ENCODE results near the gene GPR4.

Gene GPR4

DNA sequence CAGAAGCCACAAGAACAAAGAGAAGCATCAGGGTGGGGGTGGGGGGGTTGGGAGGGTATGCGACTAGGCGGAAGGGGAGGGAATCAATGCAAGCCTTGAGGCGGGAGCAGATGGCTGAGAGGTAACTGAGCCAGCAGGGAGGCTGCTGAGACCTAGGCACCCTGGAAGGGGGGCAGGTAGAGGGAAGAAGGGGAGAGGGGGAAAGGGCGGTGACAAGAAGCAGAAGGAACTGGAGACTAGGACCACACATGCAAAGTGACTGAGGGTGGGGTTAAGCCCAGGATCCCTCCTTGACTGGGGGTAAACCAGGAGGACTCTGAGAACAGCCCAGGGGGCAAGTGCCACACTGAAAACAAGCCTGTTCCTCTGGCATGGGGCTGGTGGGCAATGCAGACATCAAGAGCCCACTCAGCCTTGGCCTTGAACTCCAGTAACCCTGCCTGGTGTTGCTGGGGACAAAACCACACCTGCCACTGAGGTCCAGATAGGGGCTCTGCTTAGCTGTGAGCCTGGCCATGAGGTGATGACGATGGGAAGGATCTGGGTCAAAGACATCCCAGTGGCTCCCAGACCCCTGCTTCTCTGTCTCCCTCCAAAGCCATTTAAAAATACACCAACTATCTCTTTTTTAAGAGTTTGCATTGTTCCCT, 37.8 kb downstream of the GPR4 start:
- no peak for DNase-seq (ENCODE audit: low read depth)
- Histone ChIP-seq H3K36me3 (ENCODE audit: control insufficient read depth, insufficient read depth, low read length, severe bottlenecking) (no peaks in the 10 kb centered on the region), H3K27me3 (replicated peaks; ENCODE audit: control insufficient read depth, insufficient read depth, low read length) (no peaks in the 10 kb centered on the region), H3K4me3 (ENCODE audit: low read length) (no peak overlapping the region), H3K9ac (ENCODE audit: low read length) (no peak overlapping the region), H3K9me3 (ENCODE audit: control insufficient read depth, low read length) (no peaks in the 10 kb centered on the region), H3K4me1 (ENCODE audit: control insufficient read depth, insufficient read depth, low read length) (peaks cover 18% of the 10 kb centered on the region)

DNA sequence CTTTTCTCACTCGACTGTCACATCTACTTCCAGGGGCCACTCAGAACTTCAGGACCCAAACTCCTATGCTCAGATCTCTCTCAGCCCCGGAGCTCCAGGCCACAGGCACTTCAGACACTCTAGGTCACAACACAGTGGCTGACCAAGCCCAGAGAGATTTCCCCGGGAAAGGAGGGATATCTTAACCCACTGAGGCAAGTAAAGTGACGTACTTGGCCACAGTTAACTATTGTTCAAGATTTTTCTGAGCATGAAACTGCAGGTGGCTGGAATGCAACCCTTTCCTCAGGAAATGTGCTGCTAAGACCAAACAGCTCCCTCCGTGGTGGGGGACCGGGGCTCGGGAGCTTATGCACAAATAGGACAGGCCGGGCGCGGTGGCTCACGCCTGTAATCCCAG, 41.3 kb downstream of the GPR4 start:
- Histone ChIP-seq H3K9me3 (ENCODE audit: control insufficient read depth, low read length) (no peaks in the 10 kb centered on the region), H3K4me1 (ENCODE audit: control insufficient read depth, insufficient read depth, low read length) (peaks cover 7% of the 10 kb centered on the region)

GRCh38 chr19:45560038-45560437, 42.0 kb downstream of the GPR4 start:
- Histone ChIP-seq H3K27me3 (replicated peaks; ENCODE audit: control insufficient read depth, insufficient read depth, low read length) (no peaks in the 10 kb centered on the region), H3K9me3 (ENCODE audit: control insufficient read depth, low read length) (no peaks in the 10 kb centered on the region)

More for the DNA sequence above, 41.3 kb downstream of the GPR4 start:
- DNase-seq (ENCODE audit: low read depth), result no peak
- no peak overlapping the region for H3K9ac ChIP-seq (ENCODE audit: low read length)
- no peak overlapping the region for H3K4me3 ChIP-seq (ENCODE audit: low read length)
- H3K36me3 ChIP-seq (ENCODE audit: control insufficient read depth, insufficient read depth, low read length, severe bottlenecking), result peaks cover 3% of the 10 kb centered on the region
- H3K27me3 ChIP-seq (replicated peaks; ENCODE audit: control insufficient read depth, insufficient read depth, low read length), result no peaks in the 10 kb centered on the region

GRCh38 chr19:45558399-45558878, 43.6 kb downstream of the GPR4 start:
- peak; percentile 57 for DNase-seq (ENCODE audit: low read depth)
- H3K9ac ChIP-seq (ENCODE audit: low read length), result no peak overlapping the region
- peaks cover 3% of the 10 kb centered on the region for H3K36me3 ChIP-seq (ENCODE audit: control insufficient read depth, insufficient read depth, low read length, severe bottlenecking)
- H3K27me3 ChIP-seq (replicated peaks; ENCODE audit: control insufficient read depth, insufficient read depth, low read length), result no peaks in the 10 kb centered on the region
- H3K4me1 ChIP-seq (ENCODE audit: control insufficient read depth, insufficient read depth, low read length), result peaks cover 7% of the 10 kb centered on the region
- H3K4me3 ChIP-seq (ENCODE audit: low read length), result no peak overlapping the region
- H3K9me3 ChIP-seq (ENCODE audit: control insufficient read depth, low read length), result no peaks in the 10 kb centered on the region

More at GRCh38 chr19:45560038-45560437, 42.0 kb downstream of the GPR4 start:
- no peak for DNase-seq (ENCODE audit: low read depth)
- Histone ChIP-seq H3K36me3 (ENCODE audit: control insufficient read depth, insufficient read depth, low read length, severe bottlenecking) (peaks cover 3% of the 10 kb centered on the region), H3K9ac (ENCODE audit: low read length) (no peak overlapping the region), H3K4me3 (ENCODE audit: low read length) (no peak overlapping the region), H3K4me1 (ENCODE audit: control insufficient read depth, insufficient read depth, low read length) (peaks cover 7% of the 10 kb centered on the region)

DNA sequence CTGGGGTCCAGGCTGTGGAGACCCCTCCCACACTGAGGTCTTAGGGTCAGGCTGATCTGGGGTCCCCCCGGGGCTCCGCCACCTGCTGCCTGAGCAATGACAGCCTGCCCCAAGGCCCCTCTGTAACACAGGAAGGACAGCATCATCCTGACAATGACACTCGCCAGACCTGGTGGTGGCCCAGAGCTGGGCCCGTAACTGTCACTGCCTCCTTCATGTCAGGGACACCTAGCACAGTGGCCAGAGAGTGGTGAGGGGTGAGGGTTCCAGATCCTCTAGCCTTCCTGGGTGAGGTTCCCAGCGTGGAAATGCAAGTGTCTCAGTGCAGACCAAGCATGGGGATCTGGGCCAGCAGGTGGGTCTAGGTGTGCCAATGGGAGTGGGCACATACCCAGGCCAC, 45.2 kb downstream of the GPR4 start:
- H3K9me3 ChIP-seq (ENCODE audit: control insufficient read depth, low read length), result no peaks in the 10 kb centered on the region
- peaks cover 3% of the 10 kb centered on the region for H3K36me3 ChIP-seq (ENCODE audit: control insufficient read depth, insufficient read depth, low read length, severe bottlenecking)
- no peak for DNase-seq (ENCODE audit: low read depth)
- no peaks in the 10 kb centered on the region for H3K27me3 ChIP-seq (replicated peaks; ENCODE audit: control insufficient read depth, insufficient read depth, low read length)
- H3K4me3 ChIP-seq (ENCODE audit: low read length), result no peak overlapping the region
- H3K4me1 ChIP-seq (ENCODE audit: control insufficient read depth, insufficient read depth, low read length), result no peaks in the 10 kb centered on the region
- no peak overlapping the region for H3K9ac ChIP-seq (ENCODE audit: low read length)

DNA sequence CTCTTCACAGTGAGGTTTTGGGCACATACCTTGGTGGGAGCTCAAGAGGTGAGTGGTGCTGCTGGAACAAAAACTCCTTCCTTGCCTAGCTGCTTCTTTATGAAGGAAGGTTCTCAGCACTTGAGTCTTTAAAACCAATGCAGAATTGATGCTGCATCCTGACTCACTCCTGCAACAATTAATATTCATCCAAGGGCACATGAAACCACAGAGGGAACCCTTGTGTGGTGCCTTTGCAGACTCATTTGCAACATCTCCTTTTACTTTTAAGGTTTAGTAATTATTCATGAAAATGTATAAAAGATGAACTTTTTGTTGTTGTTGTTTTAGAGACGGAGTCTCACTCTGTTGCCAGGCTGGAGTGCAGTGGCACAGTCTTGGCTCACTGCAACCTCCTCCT, 47.5 kb downstream of the GPR4 start:
- DNase-seq (ENCODE audit: low read depth), result no peak

GRCh38 chr19:45553464-45553863, 48.5 kb downstream of the GPR4 start:
- Histone ChIP-seq H3K9me3 (ENCODE audit: control insufficient read depth, low read length) (no peaks in the 10 kb centered on the region), H3K4me3 (ENCODE audit: low read length) (no peak overlapping the region), H3K36me3 (ENCODE audit: control insufficient read depth, insufficient read depth, low read length, severe bottlenecking) (peaks cover 3% of the 10 kb centered on the region), H3K9ac (ENCODE audit: low read length) (no peak overlapping the region), H3K4me1 (ENCODE audit: control insufficient read depth, insufficient read depth, low read length) (no peaks in the 10 kb centered on the region), H3K27me3 (replicated peaks; ENCODE audit: control insufficient read depth, insufficient read depth, low read length) (no peaks in the 10 kb centered on the region)
- no peak for DNase-seq (ENCODE audit: low read depth)

More for the DNA sequence above, 47.5 kb downstream of the GPR4 start:
- no peaks in the 10 kb centered on the region for H3K27me3 ChIP-seq (replicated peaks; ENCODE audit: control insufficient read depth, insufficient read depth, low read length)
- H3K9me3 ChIP-seq (ENCODE audit: control insufficient read depth, low read length), result no peaks in the 10 kb centered on the region
- H3K4me3 ChIP-seq (ENCODE audit: low read length), result no peak overlapping the region
- H3K4me1 ChIP-seq (ENCODE audit: control insufficient read depth, insufficient read depth, low read length), result no peaks in the 10 kb centered on the region
- no peak overlapping the region for H3K9ac ChIP-seq (ENCODE audit: low read length)
- peaks cover 3% of the 10 kb centered on the region for H3K36me3 ChIP-seq (ENCODE audit: control insufficient read depth, insufficient read depth, low read length, severe bottlenecking)

DNA sequence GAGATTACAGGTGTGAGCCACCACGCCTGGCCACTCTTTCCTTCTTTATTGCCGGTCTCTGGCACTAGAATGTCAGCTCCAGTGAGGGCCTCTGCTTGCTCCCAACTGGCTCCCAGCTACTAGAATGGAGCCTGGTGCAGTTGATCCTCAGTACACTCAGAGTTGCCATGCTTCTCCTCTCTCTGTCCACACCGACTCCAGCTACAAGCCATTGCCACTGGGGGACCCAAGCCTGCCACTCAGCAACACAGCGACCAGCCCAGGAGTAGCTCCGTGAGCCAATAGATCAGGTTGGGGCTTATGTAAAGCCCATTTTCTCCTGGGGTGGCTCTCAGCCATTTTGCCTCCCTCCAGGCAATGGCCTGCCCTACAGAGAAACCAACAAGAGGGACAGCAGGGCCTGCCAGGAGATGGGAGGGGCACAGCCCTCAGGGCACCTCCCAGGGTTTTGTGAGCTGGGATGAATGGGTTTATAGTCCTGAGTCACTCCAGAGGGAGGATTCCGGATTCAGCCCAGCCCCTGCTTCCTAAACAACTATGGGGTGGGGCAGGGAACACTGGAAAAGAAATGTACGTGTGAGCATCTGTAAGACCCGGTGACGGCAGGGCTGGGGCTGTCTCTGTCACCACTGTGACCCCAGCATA, 53.9 kb downstream of the GPR4 start:
- H3K4me3 ChIP-seq (ENCODE audit: low read length), result no peak overlapping the region
- H3K27me3 ChIP-seq (replicated peaks; ENCODE audit: control insufficient read depth, insufficient read depth, low read length), result no peaks in the 10 kb centered on the region
- H3K4me1 ChIP-seq (ENCODE audit: control insufficient read depth, insufficient read depth, low read length), result peaks cover 15% of the 10 kb centered on the region
- H3K36me3 ChIP-seq (ENCODE audit: control insufficient read depth, insufficient read depth, low read length, severe bottlenecking), result no peaks in the 10 kb centered on the region
- no peak overlapping the region for H3K9ac ChIP-seq (ENCODE audit: low read length)
- no peaks in the 10 kb centered on the region for H3K9me3 ChIP-seq (ENCODE audit: control insufficient read depth, low read length)
- DNase-seq (ENCODE audit: low read depth), result peak; percentile 42

DNA sequence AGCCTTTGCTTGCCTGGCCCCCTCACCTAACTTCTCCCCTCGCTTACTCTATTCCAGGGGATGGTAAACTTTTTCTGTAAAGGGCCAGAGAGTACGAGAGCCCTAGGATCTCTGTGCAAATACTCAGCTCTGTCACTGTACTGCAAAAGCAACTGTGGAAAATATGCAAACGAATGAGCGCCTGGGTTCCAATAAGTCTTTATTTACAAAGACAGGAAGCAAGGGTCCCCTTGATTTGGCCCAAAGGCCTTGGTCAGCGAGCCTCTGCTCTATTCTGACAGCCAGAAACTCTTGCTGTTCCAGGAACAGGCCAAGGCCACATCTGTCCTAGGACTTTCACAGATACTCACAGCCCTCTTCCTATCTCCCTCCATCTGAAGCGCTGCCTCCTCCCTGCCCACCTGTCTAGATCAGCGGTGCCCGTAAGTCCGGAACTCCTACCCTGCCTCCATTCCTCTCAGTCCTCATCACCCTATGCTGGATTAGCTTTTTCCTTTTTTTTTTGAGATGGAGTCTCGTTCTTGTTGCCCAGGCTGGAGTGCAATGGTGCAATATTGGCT, 54.7 kb downstream of the GPR4 start:
- Histone ChIP-seq H3K4me1 (ENCODE audit: control insufficient read depth, insufficient read depth, low read length) (peaks cover 15% of the 10 kb centered on the region), H3K27me3 (replicated peaks; ENCODE audit: control insufficient read depth, insufficient read depth, low read length) (no peaks in the 10 kb centered on the region), H3K9me3 (ENCODE audit: control insufficient read depth, low read length) (no peaks in the 10 kb centered on the region), H3K4me3 (ENCODE audit: low read length) (no peak overlapping the region), H3K36me3 (ENCODE audit: control insufficient read depth, insufficient read depth, low read length, severe bottlenecking) (no peaks in the 10 kb centered on the region), H3K9ac (ENCODE audit: low read length) (no peak overlapping the region)
- DNase-seq (ENCODE audit: low read depth), result no peak

DNA sequence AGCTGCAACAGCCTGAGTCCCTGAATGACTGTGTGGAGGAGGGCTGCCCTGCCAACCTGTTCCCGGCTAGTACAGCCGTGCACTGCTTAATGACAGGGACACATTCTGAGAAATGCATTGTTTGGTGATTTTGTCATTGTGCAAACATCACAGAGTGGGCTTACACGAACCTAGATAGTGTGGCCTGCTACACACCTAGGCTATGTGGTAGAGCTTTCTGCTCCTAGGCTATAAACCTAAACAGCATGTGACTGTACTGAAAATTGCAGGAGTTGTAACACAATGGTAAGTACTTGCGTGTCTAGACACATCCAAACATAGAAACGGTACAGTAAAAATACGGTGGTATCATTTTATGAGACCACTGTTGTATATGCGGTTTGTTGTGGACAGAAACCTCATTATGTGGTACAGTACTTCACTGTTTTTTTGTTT, 59.8 kb downstream of the GPR4 start:
- no peak for DNase-seq (ENCODE audit: low read depth)
- Histone ChIP-seq H3K27me3 (replicated peaks; ENCODE audit: control insufficient read depth, insufficient read depth, low read length) (no peaks in the 10 kb centered on the region), H3K4me1 (ENCODE audit: control insufficient read depth, insufficient read depth, low read length) (peaks cover 16% of the 10 kb centered on the region), H3K36me3 (ENCODE audit: control insufficient read depth, insufficient read depth, low read length, severe bottlenecking) (no peaks in the 10 kb centered on the region), H3K9me3 (ENCODE audit: control insufficient read depth, low read length) (no peaks in the 10 kb centered on the region), H3K9ac (ENCODE audit: low read length) (no peak overlapping the region), H3K4me3 (ENCODE audit: low read length) (no peak overlapping the region)

Measured in adipocyte (in vitro differentiated cells).